Measurements from ENCODE around the gene MIA.
A peak's percentile ranks its signal among the peaks of the same experiment; 100 is the strongest.

The MIA gene

DNA sequence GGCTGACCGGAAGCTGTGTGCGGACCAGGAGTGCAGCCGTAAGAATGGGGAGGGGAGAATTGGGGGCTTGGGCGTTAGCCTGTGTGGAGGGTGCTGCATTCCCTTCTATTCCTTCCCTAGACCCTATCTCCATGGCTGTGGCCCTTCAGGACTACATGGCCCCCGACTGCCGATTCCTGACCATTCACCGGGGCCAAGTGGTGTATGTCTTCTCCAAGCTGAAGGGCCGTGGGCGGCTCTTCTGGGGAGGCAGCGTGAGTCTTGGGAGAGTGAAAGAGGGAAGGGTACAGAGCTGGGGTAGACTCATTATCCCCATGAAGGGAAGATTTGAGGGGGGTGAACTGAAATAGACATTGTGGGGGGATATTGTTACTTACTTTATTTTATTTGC is 306 bp downstream of the MIA start:
- H3K27me3 ChIP-seq (ENCODE audit: insufficient read depth, low read length) = no peaks in the 10 kb centered on the region

DNA sequence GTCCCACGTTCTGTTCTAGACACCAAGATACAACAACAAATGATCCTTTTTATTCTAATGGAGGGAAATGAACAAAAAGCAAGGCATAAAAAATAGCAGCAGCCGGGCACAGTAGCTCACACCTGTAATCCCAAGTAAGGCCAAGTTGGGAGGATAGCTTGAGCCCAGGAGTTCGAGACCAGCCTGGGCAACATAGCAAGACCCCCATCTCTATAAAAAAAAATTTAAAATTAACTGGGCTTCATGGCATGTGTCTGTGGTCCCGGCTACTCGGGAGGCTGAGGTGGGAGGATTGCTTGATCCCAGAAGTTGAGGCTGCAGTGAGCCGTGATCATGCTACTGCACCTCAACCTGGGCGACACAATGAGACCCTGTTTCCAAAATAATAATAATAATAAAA is 1.0 kb downstream of the MIA start:
- Histone ChIP-seq H4K20me1 (ENCODE audit: insufficient read depth, low read length) (no peaks in the 10 kb centered on the region), H3K9me3 (ENCODE audit: low read length) (no peaks in the 10 kb centered on the region), H3K4me2 (ENCODE audit: low read length) (peak overlapping the region; percentile 78), H3K9me2 (ENCODE audit: low read depth, low read length) (no peaks in the 10 kb centered on the region), H3K9ac (ENCODE audit: low read length) (peak overlapping the region; percentile 73), H3F3A (ENCODE audit: insufficient read depth, low read length) (no peaks in the 10 kb centered on the region), H2AFZ (ENCODE audit: low read length) (no peak overlapping the region), H3K4me3 (ENCODE audit: low read depth, low read length, poor library complexity, severe bottlenecking) (peak overlapping the region; percentile 53), H3K4me1 (ENCODE audit: insufficient read depth, low read length, severe bottlenecking) (peaks cover 52% of the 10 kb centered on the region), H3K27me3 (ENCODE audit: insufficient read depth, low read length) (no peaks in the 10 kb centered on the region), H3K27ac (ENCODE audit: low read depth, low read length, poor library complexity, severe bottlenecking) (peak overlapping the region; percentile 99), H3K36me3 (ENCODE audit: insufficient read depth, low read length) (peaks cover 14% of the 10 kb centered on the region), H3K79me2 (ENCODE audit: insufficient read depth, low read length) (no peaks in the 10 kb centered on the region)
- TF ChIP-seq, protein P1, sequence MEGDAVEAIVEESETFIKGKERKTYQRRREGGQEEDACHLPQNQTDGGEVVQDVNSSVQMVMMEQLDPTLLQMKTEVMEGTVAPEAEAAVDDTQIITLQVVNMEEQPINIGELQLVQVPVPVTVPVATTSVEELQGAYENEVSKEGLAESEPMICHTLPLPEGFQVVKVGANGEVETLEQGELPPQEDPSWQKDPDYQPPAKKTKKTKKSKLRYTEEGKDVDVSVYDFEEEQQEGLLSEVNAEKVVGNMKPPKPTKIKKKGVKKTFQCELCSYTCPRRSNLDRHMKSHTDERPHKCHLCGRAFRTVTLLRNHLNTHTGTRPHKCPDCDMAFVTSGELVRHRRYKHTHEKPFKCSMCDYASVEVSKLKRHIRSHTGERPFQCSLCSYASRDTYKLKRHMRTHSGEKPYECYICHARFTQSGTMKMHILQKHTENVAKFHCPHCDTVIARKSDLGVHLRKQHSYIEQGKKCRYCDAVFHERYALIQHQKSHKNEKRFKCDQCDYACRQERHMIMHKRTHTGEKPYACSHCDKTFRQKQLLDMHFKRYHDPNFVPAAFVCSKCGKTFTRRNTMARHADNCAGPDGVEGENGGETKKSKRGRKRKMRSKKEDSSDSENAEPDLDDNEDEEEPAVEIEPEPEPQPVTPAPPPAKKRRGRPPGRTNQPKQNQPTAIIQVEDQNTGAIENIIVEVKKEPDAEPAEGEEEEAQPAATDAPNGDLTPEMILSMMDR (IDR thresholded peaks at IDR 0.05; ENCODE audit: low read length) = no peak
- no peak for TF ChIP-seq EZH2 (IDR thresholded peaks at IDR 0.05; ENCODE audit: borderline replicate concordance, low read length)

More for the DNA sequence above, 306 bp downstream of the MIA start:
- Histone ChIP-seq H3K9me2 (ENCODE audit: low read depth, low read length) (no peaks in the 10 kb centered on the region), H3K79me2 (ENCODE audit: insufficient read depth, low read length) (no peaks in the 10 kb centered on the region), H4K20me1 (ENCODE audit: insufficient read depth, low read length) (no peaks in the 10 kb centered on the region), H3K36me3 (ENCODE audit: insufficient read depth, low read length) (peaks cover 14% of the 10 kb centered on the region), H3K4me3 (ENCODE audit: low read depth, low read length, poor library complexity, severe bottlenecking) (no peak overlapping the region), H3K4me1 (ENCODE audit: insufficient read depth, low read length, severe bottlenecking) (peaks cover 52% of the 10 kb centered on the region), H3K9ac (ENCODE audit: low read length) (no peak overlapping the region), H2AFZ (ENCODE audit: low read length) (no peak overlapping the region), H3K27ac (ENCODE audit: low read depth, low read length, poor library complexity, severe bottlenecking) (peak overlapping the region; percentile 99), H3K4me2 (ENCODE audit: low read length) (no peak overlapping the region), H3F3A (ENCODE audit: insufficient read depth, low read length) (no peaks in the 10 kb centered on the region), H3K9me3 (ENCODE audit: low read length) (no peaks in the 10 kb centered on the region)
- TF ChIP-seq, protein P1 (IDR thresholded peaks at IDR 0.05; ENCODE audit: low read length) = no peak
- no peak for TF ChIP-seq EZH2 (IDR thresholded peaks at IDR 0.05; ENCODE audit: borderline replicate concordance, low read length)

DNA sequence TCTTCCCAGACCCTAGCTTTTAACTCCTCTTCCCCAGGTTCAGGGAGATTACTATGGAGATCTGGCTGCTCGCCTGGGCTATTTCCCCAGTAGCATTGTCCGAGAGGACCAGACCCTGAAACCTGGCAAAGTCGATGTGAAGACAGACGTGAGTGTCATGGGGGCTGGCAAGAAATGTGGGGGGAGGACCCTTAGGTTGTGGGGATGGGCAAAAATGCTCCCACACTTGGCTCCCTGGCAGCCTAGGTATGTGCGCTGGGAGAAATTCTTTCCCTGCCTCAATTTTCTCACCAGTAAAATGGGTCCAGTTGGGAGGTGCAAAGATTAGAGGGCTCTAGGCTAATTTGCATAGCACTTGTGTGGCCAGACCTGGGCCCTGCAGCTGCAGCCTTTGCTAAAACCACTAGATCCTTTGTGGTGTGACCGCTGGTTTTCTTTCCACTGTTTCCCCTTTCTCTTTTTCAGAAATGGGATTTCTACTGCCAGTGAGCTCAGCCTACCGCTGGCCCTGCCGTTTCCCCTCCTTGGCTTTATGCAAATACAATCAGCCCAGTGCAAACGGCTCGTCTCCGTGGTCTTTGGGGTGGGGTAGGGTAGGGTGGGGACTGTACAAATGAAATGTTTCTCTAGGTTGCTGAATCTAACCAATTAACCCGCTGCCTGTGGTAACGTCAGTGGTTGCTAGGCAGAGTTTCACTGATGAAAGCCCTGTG is 1.8 kb downstream of the MIA start:
- H3F3A ChIP-seq (ENCODE audit: insufficient read depth, low read length) = no peaks in the 10 kb centered on the region
- peaks cover 9% of the 10 kb centered on the region for H3K36me3 ChIP-seq (ENCODE audit: insufficient read depth, low read length)
- peak overlapping the region; percentile 73 for H3K4me3 ChIP-seq (ENCODE audit: low read depth, low read length, poor library complexity, severe bottlenecking)
- peak overlapping the region; percentile 86 for H3K9ac ChIP-seq (ENCODE audit: low read length)
- H3K9me3 ChIP-seq (ENCODE audit: low read length) = no peaks in the 10 kb centered on the region
- H3K4me1 ChIP-seq (ENCODE audit: insufficient read depth, low read length, severe bottlenecking) = peaks cover 52% of the 10 kb centered on the region
- no peaks in the 10 kb centered on the region for H3K79me2 ChIP-seq (ENCODE audit: insufficient read depth, low read length)
- TF ChIP-seq EZH2 (IDR thresholded peaks at IDR 0.05; ENCODE audit: borderline replicate concordance, low read length) = no peak
- TF ChIP-seq, protein P1 (IDR thresholded peaks at IDR 0.05; ENCODE audit: low read length) = no peak
- H3K27ac ChIP-seq (ENCODE audit: low read depth, low read length, poor library complexity, severe bottlenecking) = peak overlapping the region; percentile 99
- H3K4me2 ChIP-seq (ENCODE audit: low read length) = peak overlapping the region; percentile 85
- H3K9me2 ChIP-seq (ENCODE audit: low read depth, low read length) = no peaks in the 10 kb centered on the region
- no peaks in the 10 kb centered on the region for H4K20me1 ChIP-seq (ENCODE audit: insufficient read depth, low read length)
- H2AFZ ChIP-seq (ENCODE audit: low read length) = no peak overlapping the region
- H3K27me3 ChIP-seq (ENCODE audit: insufficient read depth, low read length) = no peaks in the 10 kb centered on the region

All from OCI-LY1 (cell line).